ENCODE results near the gene SNRNP48. TPM values are rescaled to one million over a fixed set of nuclear protein-coding genes. Genes with fewer than 3 reads are reported as not detected.

The SNRNP48 gene
- total RNA-seq, 3 donors from 2014 or later = 10.6 to 14.2 (median 11.0) TPM

- intact Hi-C loops (cut with DNase I, micrococcal nuclease) = no loop called here
- peaks cover 17% of the 10 kb centered on the region for H3K36me3 ChIP-seq (ENCODE audit: low read depth)
- no peak for ATAC-seq
These were observed 11.1 kb upstream of the SNRNP48 start for GRCh38 chr6:7578931-7579330.

GRCh38 chr6:7579851-7580250 lies 10.1 kb upstream of the SNRNP48 start:
- no peaks in the 10 kb centered on the region for H3K4me1 ChIP-seq (ENCODE audit: low read depth)
- TF ChIP-seq CTCF (IDR thresholded peaks at IDR 0.05) = no peak
- intact Hi-C loops (cut with DNase I, micrococcal nuclease) = no loop called here
- H3K36me3 ChIP-seq (ENCODE audit: low read depth) = peaks cover 17% of the 10 kb centered on the region
- no peaks in the 10 kb centered on the region for H3K9me3 ChIP-seq
- DNase-seq (no peak), ATAC-seq (no peak)
- H3K4me3 ChIP-seq = no peak overlapping the region

More at GRCh38 chr6:7578931-7579330, 11.1 kb upstream of the SNRNP48 start:
- Histone ChIP-seq H3K4me1 (ENCODE audit: low read depth) (no peaks in the 10 kb centered on the region), H3K9me3 (no peaks in the 10 kb centered on the region), H3K4me3 (no peak overlapping the region)
- DNase-seq = no peak
- no peak for TF ChIP-seq CTCF (IDR thresholded peaks at IDR 0.05)

GRCh38 chr6:7580537-7580926 lies 9.5 kb upstream of the SNRNP48 start:
- no peak for ATAC-seq
- no peaks in the 10 kb centered on the region for H3K4me1 ChIP-seq (ENCODE audit: low read depth)
- no peak overlapping the region for H3K4me3 ChIP-seq
- H3K9me3 ChIP-seq = no peaks in the 10 kb centered on the region
- no peak for DNase-seq
- peaks cover 17% of the 10 kb centered on the region for H3K36me3 ChIP-seq (ENCODE audit: low read depth)
- intact Hi-C loops (cut with DNase I, micrococcal nuclease) = no loop called here
- no peak for TF ChIP-seq CTCF (IDR thresholded peaks at IDR 0.05)

GRCh38 chr6:7580927-7581618 lies 8.9 kb upstream of the SNRNP48 start:
- H3K4me3 ChIP-seq = no peak overlapping the region
- no peaks in the 10 kb centered on the region for H3K4me1 ChIP-seq (ENCODE audit: low read depth)
- DNase-seq (no peak), ATAC-seq (no peak)
- no peaks in the 10 kb centered on the region for H3K9me3 ChIP-seq
- peaks cover 17% of the 10 kb centered on the region for H3K36me3 ChIP-seq (ENCODE audit: low read depth)
- intact Hi-C loops (cut with DNase I, micrococcal nuclease) = no loop called here
- TF ChIP-seq CTCF (IDR thresholded peaks at IDR 0.05) = no peak

GRCh38 chr6:7585287-7585930 lies 4.6 kb upstream of the SNRNP48 start:
- no peak for TF ChIP-seq CTCF (IDR thresholded peaks at IDR 0.05)
- no peaks in the 10 kb centered on the region for H3K9me3 ChIP-seq
- ATAC-seq = no peak
- no peak overlapping the region for H3K4me3 ChIP-seq
- peaks cover 8% of the 10 kb centered on the region for H3K4me1 ChIP-seq (ENCODE audit: low read depth)
- DNase-seq = no peak
- H3K36me3 ChIP-seq (ENCODE audit: low read depth) = no peaks in the 10 kb centered on the region
- intact Hi-C loops (cut with DNase I, micrococcal nuclease) = no loop called here
